ENCODE data around the gene LASP1NB.
"Not testable (repeated sequence)": the region's sequence is repeated elsewhere in the genome, so short reads cannot be mapped to it uniquely, and the experiment has no call there.

LASP1NB gene

GRCh38 chr17:38908676-38909181, 16.7 kb upstream of the LASP1NB start:
- Histone ChIP-seq H2AFZ (ENCODE audit: low read length) (no peak overlapping the region), H3K79me1 (ENCODE audit: low read depth, low read length) (peaks cover 6% of the 10 kb centered on the region), H2BK5ac (ENCODE audit: low read length) (no peak overlapping the region), H3K27ac (replicated peaks; ENCODE audit: low read length) (no peak overlapping the region), H3K18ac (ENCODE audit: low read length) (peak overlapping the region; percentile 11), H3K27me3 (ENCODE audit: control insufficient read depth in 3 of 3, insufficient read depth in 3 of 3, low read depth in 1 of 3, low read length in 3 of 3) (no peaks in the 10 kb centered on the region), H2AK5ac (ENCODE audit: low read depth, low read length) (peak overlapping the region; percentile 20), H2BK12ac (ENCODE audit: low read length) (no peak overlapping the region), H2BK120ac (ENCODE audit: low read depth, low read length) (no peak overlapping the region), H3K4me3 (ENCODE audit: low read length in 2 of 2) (no peak overlapping the region), H3K9me3 (replicated peaks in 1 of 2; ENCODE audit: control insufficient read depth in 2 of 2, insufficient read depth in 1 of 2, low read depth in 1 of 2, low read length in 2 of 2) (no peaks in the 10 kb centered on the region), H3K14ac (ENCODE audit: low read length) (no peak overlapping the region), H4K8ac (ENCODE audit: low read depth, low read length) (no peak overlapping the region), H3K23ac (ENCODE audit: low read depth, low read length, poor library complexity) (peak overlapping the region; percentile 78), H3K4me1 (ENCODE audit: control insufficient read depth in 2 of 2, insufficient read depth in 1 of 2, low read depth in 1 of 2, low read length in 2 of 2) (peaks cover 0 to 7% of the 10 kb centered on the region in 2 donors), H3K36me3 (replicated peaks in 1 of 2; ENCODE audit: control insufficient read depth in 2 of 2, insufficient read depth in 2 of 2, low read length in 2 of 2) (peaks cover 6 to 60% of the 10 kb centered on the region in 2 donors), H4K91ac (ENCODE audit: low read depth, low read length, poor library complexity) (no peak overlapping the region), H3K9ac (ENCODE audit: low read depth, low read length, poor library complexity) (no peak overlapping the region), H3K4me2 (ENCODE audit: insufficient read depth, low read length, poor library complexity, severe bottlenecking) (no peak overlapping the region), H2BK15ac (ENCODE audit: low read length) (no peak overlapping the region), H3K4ac (ENCODE audit: low read length) (no peak overlapping the region)
- no peak for DNase-seq (ENCODE audit: low spot score)
- no CpG with 5 or more reads among the region's 8 CpGs for WGBS, 2 donors (ENCODE audit: extremely low coverage in 2 of 2, insufficient read length in 2 of 2, insufficient replicate concordance in 1 of 2)

DNA sequence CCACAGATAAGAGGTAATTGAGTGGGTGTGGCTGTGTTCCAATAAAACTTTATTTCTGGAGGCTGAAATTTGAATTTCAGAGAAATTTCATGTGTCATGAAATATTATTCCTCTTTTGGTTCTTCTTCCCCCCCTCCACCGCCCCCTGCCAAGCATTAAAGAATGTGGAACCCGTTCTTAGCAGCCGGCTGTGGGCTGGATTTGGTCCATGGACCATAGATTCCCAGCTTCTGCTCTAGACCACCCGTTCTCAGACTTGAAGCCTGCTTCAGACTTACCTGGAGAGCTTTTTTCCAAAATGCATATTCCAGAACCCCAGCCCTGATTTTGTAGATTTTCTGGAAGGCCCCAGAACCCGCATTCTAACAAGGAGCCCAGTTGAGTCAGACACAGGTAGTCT, 15.1 kb upstream of the LASP1NB start:
- peaks cover 16 to 62% of the 10 kb centered on the region in 2 donors for H3K36me3 ChIP-seq (replicated peaks in 1 of 2; ENCODE audit: control insufficient read depth in 2 of 2, insufficient read depth in 2 of 2, low read length in 2 of 2)

GRCh38 chr17:38911081-38911730, 14.2 kb upstream of the LASP1NB start:
- H2AFZ ChIP-seq (ENCODE audit: low read length): no peak overlapping the region
- H3K27ac ChIP-seq (replicated peaks; ENCODE audit: low read length): no peak overlapping the region
- no peak for DNase-seq (ENCODE audit: low spot score)
- H3K9ac ChIP-seq (ENCODE audit: low read depth, low read length, poor library complexity): no peak overlapping the region
- peak overlapping the region; percentile 86 for H3K23ac ChIP-seq (ENCODE audit: low read depth, low read length, poor library complexity)
- H3K4me2 ChIP-seq (ENCODE audit: insufficient read depth, low read length, poor library complexity, severe bottlenecking): no peak overlapping the region
- H3K79me1 ChIP-seq (ENCODE audit: low read depth, low read length): peaks cover 8% of the 10 kb centered on the region
- H3K18ac ChIP-seq (ENCODE audit: low read length): no peak overlapping the region
- H4K8ac ChIP-seq (ENCODE audit: low read depth, low read length): no peak overlapping the region
- H2BK120ac ChIP-seq (ENCODE audit: low read depth, low read length): no peak overlapping the region
- peaks cover 23 to 71% of the 10 kb centered on the region in 2 donors for H3K36me3 ChIP-seq (replicated peaks in 1 of 2; ENCODE audit: control insufficient read depth in 2 of 2, insufficient read depth in 2 of 2, low read length in 2 of 2)
- H3K9me3 ChIP-seq (replicated peaks in 1 of 2; ENCODE audit: control insufficient read depth in 2 of 2, insufficient read depth in 1 of 2, low read depth in 1 of 2, low read length in 2 of 2): no peaks in the 10 kb centered on the region
- H2AK5ac ChIP-seq (ENCODE audit: low read depth, low read length): no peak overlapping the region
- no peak overlapping the region for H3K4ac ChIP-seq (ENCODE audit: low read length)
- H3K14ac ChIP-seq (ENCODE audit: low read length): peak overlapping the region; percentile 58
- H3K27me3 ChIP-seq (ENCODE audit: control insufficient read depth in 3 of 3, insufficient read depth in 3 of 3, low read depth in 1 of 3, low read length in 3 of 3): no peaks in the 10 kb centered on the region
- H2BK15ac ChIP-seq (ENCODE audit: low read length): no peak overlapping the region
- no peak overlapping the region for H2BK5ac ChIP-seq (ENCODE audit: low read length)
- H2BK12ac ChIP-seq (ENCODE audit: low read length): no peak overlapping the region
- no CpG with 5 or more reads among the region's 10 CpGs for WGBS, 2 donors (ENCODE audit: extremely low coverage in 2 of 2, insufficient read length in 2 of 2, insufficient replicate concordance in 1 of 2)
- no peak overlapping the region for H4K91ac ChIP-seq (ENCODE audit: low read depth, low read length, poor library complexity)
- no peak overlapping the region for H3K4me3 ChIP-seq (ENCODE audit: low read length in 2 of 2)
- peaks cover 0 to 7% of the 10 kb centered on the region in 2 donors for H3K4me1 ChIP-seq (ENCODE audit: control insufficient read depth in 2 of 2, insufficient read depth in 1 of 2, low read depth in 1 of 2, low read length in 2 of 2)

More for the DNA sequence above, 15.1 kb upstream of the LASP1NB start:
- Histone ChIP-seq H3K18ac (ENCODE audit: low read length) (no peak overlapping the region), H2AK5ac (ENCODE audit: low read depth, low read length) (no peak overlapping the region), H2BK120ac (ENCODE audit: low read depth, low read length) (no peak overlapping the region), H3K27me3 (ENCODE audit: control insufficient read depth in 3 of 3, insufficient read depth in 3 of 3, low read depth in 1 of 3, low read length in 3 of 3) (no peaks in the 10 kb centered on the region), H3K9ac (ENCODE audit: low read depth, low read length, poor library complexity) (no peak overlapping the region), H3K4ac (ENCODE audit: low read length) (no peak overlapping the region), H3K14ac (ENCODE audit: low read length) (no peak overlapping the region), H3K4me1 (ENCODE audit: control insufficient read depth in 2 of 2, insufficient read depth in 1 of 2, low read depth in 1 of 2, low read length in 2 of 2) (peaks cover 0 to 7% of the 10 kb centered on the region in 2 donors), H3K4me2 (ENCODE audit: insufficient read depth, low read length, poor library complexity, severe bottlenecking) (no peak overlapping the region), H2BK15ac (ENCODE audit: low read length) (no peak overlapping the region), H2BK5ac (ENCODE audit: low read length) (no peak overlapping the region), H3K4me3 (ENCODE audit: low read length in 2 of 2) (no peak overlapping the region), H3K23ac (ENCODE audit: low read depth, low read length, poor library complexity) (no peak overlapping the region), H2BK12ac (ENCODE audit: low read length) (no peak overlapping the region), H3K27ac (replicated peaks; ENCODE audit: low read length) (no peak overlapping the region), H3K9me3 (replicated peaks in 1 of 2; ENCODE audit: control insufficient read depth in 2 of 2, insufficient read depth in 1 of 2, low read depth in 1 of 2, low read length in 2 of 2) (no peaks in the 10 kb centered on the region), H4K8ac (ENCODE audit: low read depth, low read length) (no peak overlapping the region), H4K91ac (ENCODE audit: low read depth, low read length, poor library complexity) (no peak overlapping the region), H2AFZ (ENCODE audit: low read length) (no peak overlapping the region), H3K79me1 (ENCODE audit: low read depth, low read length) (peaks cover 8% of the 10 kb centered on the region)
- WGBS, 2 donors (ENCODE audit: extremely low coverage in 2 of 2, insufficient read length in 2 of 2, insufficient replicate concordance in 1 of 2): no CpG with 5 or more reads among the region's 5 CpGs
- DNase-seq (ENCODE audit: low spot score): no peak

DNA sequence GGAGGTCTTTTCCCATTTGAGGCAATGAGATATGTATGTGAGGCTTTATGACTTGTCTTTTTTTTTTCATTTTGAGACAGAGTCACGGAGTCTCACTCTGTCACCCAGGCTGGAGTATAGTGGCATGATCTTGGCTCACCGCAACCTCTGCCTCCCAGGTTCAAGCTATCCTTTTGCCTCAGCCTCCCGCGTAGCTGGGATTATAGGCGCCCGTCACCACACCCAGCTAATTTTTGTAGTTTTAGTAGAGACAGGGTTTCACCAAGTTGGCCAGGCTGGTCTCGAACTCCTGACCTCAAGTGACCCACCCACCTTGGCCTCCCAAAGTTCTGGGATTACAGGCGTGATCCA, 13.7 kb upstream of the LASP1NB start:
- not testable (repeated sequence) for H2BK12ac ChIP-seq (ENCODE audit: low read length); H3K4me2 ChIP-seq (ENCODE audit: insufficient read depth, low read length, poor library complexity, severe bottlenecking); H3K23ac ChIP-seq (ENCODE audit: low read depth, low read length, poor library complexity); H3K18ac ChIP-seq (ENCODE audit: low read length); H3K4me3 ChIP-seq (ENCODE audit: low read length in 2 of 2); H2BK15ac ChIP-seq (ENCODE audit: low read length); H3K9ac ChIP-seq (ENCODE audit: low read depth, low read length, poor library complexity); H4K91ac ChIP-seq (ENCODE audit: low read depth, low read length, poor library complexity); H3K14ac ChIP-seq (ENCODE audit: low read length); H3K9me3 ChIP-seq (replicated peaks in 1 of 2; ENCODE audit: control insufficient read depth in 2 of 2, insufficient read depth in 1 of 2, low read depth in 1 of 2, low read length in 2 of 2); H3K4ac ChIP-seq (ENCODE audit: low read length); H3K79me1 ChIP-seq (ENCODE audit: low read depth, low read length); H3K4me1 ChIP-seq (ENCODE audit: control insufficient read depth in 2 of 2, insufficient read depth in 1 of 2, low read depth in 1 of 2, low read length in 2 of 2); H3K27me3 ChIP-seq (ENCODE audit: control insufficient read depth in 3 of 3, insufficient read depth in 3 of 3, low read depth in 1 of 3, low read length in 3 of 3); H2AFZ ChIP-seq (ENCODE audit: low read length); H2AK5ac ChIP-seq (ENCODE audit: low read depth, low read length); H4K8ac ChIP-seq (ENCODE audit: low read depth, low read length); H3K27ac ChIP-seq (replicated peaks; ENCODE audit: low read length); H2BK120ac ChIP-seq (ENCODE audit: low read depth, low read length); DNase-seq (ENCODE audit: low spot score)
- H2BK5ac ChIP-seq (ENCODE audit: low read length): peak overlapping the region; percentile 5
- no CpG with 5 or more reads among the region's 8 CpGs for WGBS, 2 donors (ENCODE audit: extremely low coverage in 2 of 2, insufficient read length in 2 of 2, insufficient replicate concordance in 1 of 2)
- peaks cover 23 to 71% of the 10 kb centered on the region in 2 donors for H3K36me3 ChIP-seq (replicated peaks in 1 of 2; ENCODE audit: control insufficient read depth in 2 of 2, insufficient read depth in 2 of 2, low read length in 2 of 2)

Measured in neuronal stem cell (in vitro differentiated cells).